Measurements from ENCODE around the gene KLF13.
A peak's percentile ranks its signal among the peaks of the same experiment; 100 is the strongest.
"Not testable (repeated sequence)": the region's sequence is repeated elsewhere in the genome, so short reads cannot be mapped to it uniquely, and the experiment has no call there.

Gene KLF13

DNA sequence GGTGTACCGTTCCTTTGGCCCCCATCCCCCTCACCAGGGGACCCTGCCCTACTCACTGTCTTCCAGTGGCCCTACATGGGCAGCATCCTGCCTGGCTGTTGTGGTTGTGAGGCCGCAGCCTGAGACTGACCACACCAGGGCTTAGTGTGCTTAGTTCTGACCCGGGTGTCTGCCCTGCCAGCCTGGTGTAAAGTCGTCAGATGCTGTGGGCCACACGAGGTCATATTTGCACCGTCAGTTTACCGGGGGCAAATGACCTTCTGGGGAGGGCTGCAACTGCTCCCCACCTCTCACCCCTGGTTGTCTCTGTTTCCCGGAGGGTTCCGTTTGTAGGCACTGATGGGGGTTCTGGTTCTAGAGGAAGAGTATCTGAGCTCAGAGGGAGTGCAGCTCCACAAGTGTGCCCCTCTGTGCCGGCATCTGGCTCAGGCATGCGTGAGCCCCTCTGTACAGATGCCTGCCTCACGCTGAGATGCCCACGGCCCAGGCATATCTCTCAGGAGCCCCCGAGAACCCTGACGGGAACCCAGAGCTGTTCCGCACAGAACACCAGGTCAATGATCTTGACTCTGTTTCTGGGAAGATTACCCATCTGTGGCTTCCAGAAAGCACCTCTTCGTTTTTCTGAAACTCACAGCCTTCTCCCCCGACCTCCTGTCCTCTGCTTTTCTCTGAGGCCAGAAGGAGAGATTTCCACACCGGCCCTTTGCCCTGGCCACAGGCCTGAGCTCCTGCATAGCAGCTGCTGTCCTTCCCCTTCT is 19.2 kb downstream of the KLF13 start:
- no peak for DNase-seq (ENCODE audit: low spot score)

DNA sequence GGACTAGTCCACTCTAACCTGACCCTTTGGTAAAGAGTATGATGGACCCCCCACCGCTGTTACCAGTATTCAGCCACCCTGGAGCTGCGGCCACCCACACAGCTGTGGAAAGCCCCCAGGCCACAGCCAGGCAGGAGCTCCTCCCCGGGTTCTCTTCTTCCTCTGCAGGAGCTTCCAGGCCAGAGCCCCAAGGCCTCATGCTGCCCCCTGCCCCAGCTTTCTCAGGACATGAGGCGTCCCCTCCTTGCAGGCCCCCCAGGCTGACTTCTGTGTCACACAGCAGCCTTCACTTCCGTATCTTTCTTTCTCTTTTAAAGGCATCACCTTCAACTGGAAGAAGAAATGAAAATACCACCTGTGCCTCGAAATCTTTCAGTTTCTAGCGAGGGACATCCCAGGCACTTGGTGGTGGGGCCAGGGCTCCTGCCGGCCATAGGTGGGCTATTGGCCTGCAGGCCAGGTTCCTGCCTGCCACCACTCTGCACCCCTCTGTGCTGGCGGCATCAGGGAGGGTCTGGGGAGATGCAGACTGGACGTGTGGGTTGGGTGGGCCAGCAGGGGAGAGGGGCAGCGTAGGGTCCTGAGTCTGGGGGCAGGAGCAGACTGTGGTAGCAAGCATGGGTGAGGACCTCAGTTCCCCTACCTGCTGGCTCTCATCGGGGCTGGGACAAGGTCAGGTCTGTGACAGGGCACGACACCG is 19.9 kb downstream of the KLF13 start:
- DNase-seq (ENCODE audit: low spot score) = no peak

- no peak for DNase-seq (ENCODE audit: low spot score)
Observed at GRCh38 chr15:31347067-31347975, 20.7 kb downstream of the KLF13 start.

- DNase-seq (ENCODE audit: low spot score) = no peak
Observed at GRCh38 chr15:31347981-31348803, 21.6 kb downstream of the KLF13 start.

DNA sequence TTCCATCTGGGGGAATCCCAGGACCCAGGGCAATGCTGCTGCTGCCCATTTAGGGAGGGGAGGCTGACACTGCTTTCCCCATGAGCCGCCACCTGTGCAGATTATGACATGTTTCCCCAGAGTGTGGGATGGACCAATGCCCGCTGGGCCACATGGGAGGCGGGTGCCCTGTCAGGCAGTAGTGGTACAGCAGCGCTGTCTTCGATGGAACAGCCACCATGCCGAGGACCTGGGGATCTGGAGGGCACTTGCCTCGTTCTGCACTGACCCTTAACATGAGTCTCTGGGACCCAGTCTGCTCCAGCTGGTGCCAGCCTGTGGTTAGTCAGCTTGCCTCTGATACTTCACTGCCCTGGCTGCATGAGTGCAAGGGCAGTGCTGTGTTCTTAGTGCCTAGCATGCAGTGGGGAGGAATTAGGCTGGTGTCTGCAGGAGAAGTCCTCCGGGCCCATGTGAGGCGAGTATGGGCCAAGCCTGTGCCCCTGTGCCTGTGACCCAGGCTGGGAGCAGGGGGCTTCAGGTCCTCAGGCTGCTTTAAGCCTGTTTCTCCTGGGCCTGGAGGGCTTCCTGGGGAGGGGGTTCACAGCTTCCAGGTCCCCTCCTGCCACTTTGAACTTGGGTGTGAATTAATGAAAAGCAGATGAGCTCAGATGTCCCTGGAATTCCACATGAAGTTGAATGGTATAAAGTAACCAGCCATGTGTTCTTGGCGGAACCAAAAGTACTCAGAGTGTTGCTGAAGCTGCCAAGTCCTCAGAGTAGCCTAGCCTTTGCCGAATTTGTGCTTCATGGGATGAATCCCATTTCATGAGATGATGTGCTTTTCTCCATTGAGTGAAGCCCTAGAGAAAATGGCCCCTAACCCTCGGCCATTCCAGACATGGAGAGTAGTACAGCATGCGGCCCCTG is 22.9 kb downstream of the KLF13 start:
- DNase-seq (ENCODE audit: low spot score) = no peak

DNA sequence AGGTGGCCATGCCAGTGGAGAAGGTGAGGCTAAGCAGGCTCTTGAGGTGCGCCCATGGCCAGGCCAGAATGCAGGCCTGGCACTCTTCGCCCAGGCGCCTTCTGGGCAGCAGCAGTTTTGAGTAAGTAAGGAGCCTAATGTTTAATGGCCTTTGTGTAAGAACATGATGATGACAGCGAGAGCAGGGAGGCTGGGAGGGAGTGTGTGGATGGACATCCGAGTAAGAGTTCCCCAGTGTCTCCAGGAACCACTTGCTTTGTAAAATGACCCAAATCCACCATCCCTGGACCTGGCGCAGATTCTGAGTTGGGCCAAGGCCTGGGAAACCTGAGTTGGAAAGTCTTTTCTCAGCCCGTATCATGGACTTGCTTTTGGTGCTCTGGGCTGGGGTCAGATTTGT is 24.1 kb downstream of the KLF13 start:
- DNase-seq (ENCODE audit: low spot score) = no peak

GRCh38 chr15:31352339-31352751 is 25.7 kb downstream of the KLF13 start:
- DNase-seq (ENCODE audit: low spot score) = no peak

GRCh38 chr15:31352911-31353811 is 26.5 kb downstream of the KLF13 start:
- peak; percentile 20 for DNase-seq (ENCODE audit: low spot score)

DNA sequence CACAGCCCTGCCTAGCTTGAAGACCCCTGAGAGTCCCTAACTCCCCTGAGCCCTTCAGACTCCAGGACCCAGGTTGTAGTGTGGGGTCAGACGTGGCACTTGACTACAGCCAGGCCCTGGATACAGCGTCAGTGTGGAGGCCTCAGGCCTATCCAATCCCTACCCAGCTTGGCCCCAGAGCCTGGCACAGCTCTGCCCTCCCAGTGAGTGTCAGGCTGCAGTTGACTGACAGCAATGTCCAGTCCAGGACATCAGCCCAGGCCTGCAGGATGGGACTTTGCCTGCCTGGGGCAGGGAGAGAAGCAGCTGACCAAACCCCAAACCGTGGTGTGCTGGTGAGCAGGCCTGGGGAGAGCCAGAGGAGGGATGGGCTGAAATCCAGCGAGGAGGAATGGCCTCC is 27.3 kb downstream of the KLF13 start:
- DNase-seq (ENCODE audit: low spot score) = no peak

DNA sequence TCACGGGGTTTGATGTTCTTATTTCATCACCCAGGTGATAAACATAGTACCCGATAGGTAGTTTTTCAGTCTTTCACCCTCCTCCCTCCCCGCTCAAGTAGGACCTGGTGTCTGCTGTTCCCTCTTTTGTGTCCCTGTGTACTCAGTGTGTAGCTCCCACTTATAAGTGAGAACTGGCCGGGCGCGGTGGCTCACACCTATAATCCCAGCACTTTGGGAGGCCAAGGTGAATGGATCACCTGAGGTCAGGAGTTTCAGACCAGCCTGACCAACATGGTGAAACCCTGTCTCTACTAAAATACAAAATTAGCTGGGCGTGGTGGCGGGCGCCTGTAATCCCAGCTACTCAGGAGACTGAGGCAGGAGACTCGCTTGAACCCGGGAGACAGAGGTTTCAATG is 29.5 kb downstream of the KLF13 start:
- DNase-seq (ENCODE audit: low spot score) = not testable (repeated sequence)

- no peak for DNase-seq (ENCODE audit: low spot score)
Observed at GRCh38 chr15:31357148-31357547, 30.5 kb downstream of the KLF13 start.

DNA sequence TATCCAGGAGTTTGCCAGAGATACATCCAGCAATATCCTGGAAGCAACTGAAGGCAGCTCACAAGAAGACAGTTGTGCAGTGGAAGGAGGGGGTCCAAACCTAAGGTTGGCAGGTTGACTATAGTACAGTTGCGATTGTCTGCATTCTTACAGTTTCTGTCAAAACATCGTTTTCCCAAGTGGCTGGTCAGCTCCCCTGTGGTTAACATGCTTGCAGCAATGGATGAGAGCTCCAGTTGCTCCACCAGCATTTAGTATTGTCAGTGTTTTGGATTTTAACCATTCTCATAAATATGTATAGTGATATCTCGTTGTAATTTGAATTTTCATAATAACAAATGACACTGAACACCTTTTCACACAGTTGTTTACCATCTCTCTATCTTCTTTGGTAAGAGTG is 31.5 kb downstream of the KLF13 start:
- no peak for DNase-seq (ENCODE audit: low spot score)

GRCh38 chr15:31358957-31359701 is 32.5 kb downstream of the KLF13 start:
- DNase-seq (ENCODE audit: low spot score) = no peak

- no peak for DNase-seq (ENCODE audit: low spot score)
Observed at GRCh38 chr15:31359702-31360111, 33.1 kb downstream of the KLF13 start.

DNA sequence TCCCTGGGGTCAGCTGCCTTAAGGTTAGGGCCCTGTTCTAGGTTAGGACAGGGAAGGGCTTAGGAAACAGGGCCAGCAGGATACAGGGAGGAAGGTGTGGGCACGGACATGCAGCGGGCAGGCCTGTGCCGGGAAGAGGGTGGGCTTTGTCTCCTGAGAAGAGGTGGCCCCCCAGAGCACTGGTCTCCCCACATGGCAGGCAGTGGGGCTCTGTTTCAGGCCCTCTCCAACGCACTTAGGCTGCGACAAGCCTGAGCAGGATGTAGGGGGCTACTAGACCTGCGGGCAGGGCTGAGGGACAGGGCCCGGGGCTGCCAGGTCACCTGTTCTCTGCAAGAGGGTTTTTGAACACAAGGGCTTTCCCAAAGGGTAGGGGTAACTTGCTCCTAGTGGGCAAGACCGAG is 33.5 kb downstream of the KLF13 start:
- no peak for DNase-seq (ENCODE audit: low spot score)

DNA sequence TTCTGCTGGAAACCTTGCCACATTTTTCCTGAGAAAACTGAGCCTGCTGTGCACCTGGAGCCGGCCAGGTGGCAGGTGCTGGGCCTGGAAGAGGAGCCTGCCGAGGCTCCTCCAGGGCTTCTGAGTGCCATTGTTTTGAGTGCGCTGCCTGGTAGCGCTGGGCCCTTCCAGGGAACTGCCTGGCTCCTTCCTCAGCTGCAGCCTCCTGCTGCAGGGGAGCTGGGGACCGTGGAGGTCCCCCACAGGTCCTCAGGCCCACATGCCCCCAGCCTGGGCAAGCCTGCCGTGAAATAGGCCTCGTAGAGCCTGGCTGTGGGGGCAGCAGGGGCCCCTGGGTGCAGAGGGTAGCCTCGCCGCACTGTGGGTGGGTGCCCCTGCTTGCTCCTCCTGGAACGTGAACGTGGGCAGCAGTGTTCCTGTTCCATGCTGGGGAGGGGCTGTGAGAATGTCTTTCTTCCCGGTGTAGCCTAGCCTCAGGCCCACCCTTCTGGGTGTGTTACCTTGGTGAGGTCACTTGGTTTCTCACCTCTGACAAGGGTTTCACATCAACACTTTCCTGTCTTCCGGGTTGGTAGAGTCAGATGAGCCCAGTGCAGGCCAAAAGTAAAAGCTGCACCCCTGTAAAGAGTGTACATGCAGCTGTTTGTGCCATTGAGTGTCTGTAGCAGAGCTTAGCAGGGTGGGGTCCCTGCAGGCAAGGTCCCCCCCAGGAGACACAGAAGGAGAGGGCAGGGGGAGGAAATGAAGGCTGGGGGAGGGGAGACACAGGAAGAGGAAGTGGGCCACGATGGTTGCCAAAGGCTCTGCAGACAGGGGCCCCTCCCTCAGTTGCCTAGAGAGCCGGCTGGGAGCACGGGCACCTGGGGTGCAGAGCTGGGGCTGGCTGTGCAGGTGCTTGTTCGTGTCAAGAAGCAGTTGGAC is 34.5 kb downstream of the KLF13 start:
- no peak for DNase-seq (ENCODE audit: low spot score)

DNA sequence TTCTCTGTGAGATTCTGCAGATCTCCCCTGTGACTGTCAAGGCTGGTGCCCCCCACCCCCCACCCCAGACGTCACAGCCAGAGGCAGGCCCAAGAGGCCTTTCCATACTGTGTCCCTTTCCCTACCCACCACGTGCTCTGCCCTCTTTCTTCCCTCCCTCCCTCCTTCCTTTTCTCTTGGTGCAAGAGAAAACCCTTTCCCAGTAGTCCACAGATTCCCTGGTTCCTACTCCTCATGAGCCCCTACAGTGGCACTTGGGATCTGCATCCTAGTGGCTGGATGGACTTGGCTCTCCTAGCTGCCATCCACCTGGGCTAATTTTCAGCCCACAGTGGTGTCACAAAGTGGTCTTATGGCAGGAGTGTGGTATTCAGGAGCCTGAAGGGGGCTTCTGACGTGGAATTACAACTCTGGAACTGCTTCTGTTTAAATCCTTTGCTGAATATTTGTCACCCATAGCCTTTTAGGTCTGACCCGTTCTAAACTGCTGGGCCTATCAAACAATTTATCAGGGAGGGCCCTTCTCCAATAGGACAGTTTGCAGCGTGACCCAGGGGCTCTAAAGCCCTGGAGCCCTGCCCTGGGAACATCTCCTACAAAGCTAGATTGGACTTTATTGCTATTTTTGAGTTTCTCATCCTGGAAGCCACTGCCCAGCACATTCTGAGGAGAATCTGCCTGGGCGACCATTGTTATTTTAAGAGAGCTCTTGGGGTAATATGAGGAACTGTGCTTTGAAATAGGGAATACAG is 35.3 kb downstream of the KLF13 start:
- no peak for DNase-seq (ENCODE audit: low spot score)

Data from SW480 (cell line).